ENCODE measurements around the gene PCDHB8.
"Not testable (repeated sequence)": the region's sequence is repeated elsewhere in the genome, so short reads cannot be mapped to it uniquely, and the experiment has no call there.

Gene PCDHB8

GRCh38 chr5:141199359-141200235 lies 22.0 kb downstream of the PCDHB8 start, which contains the start of gene PCDHB11:
Gene PCDHB11 (plus strand): TSS chr5:141199627. CDS start chr5:141199775, 148 bp downstream.
- H3K4me3 ChIP-seq (replicated peaks; ENCODE audit: low read depth, low read length): no peak within 1 kb of the TSS
- DNase-seq (ENCODE audit: low read depth): no peak
- TF ChIP-seq CTCF (IDR thresholded peaks at IDR 0.05; ENCODE audit: low read length, missing control alignments): no peak

- DNase-seq (ENCODE audit: low read depth); H3K4me3 ChIP-seq (replicated peaks; ENCODE audit: low read depth, low read length): not testable (repeated sequence)
Measured at GRCh38 chr5:141201126-141201525, 23.5 kb downstream of the PCDHB8 start.

- H3K4me3 ChIP-seq (replicated peaks; ENCODE audit: low read depth, low read length): not testable (repeated sequence)
Measured at GRCh38 chr5:141201646-141202045, 24.1 kb downstream of the PCDHB8 start.

GRCh38 chr5:141208478-141208877 lies 30.9 kb downstream of the PCDHB8 start, which contains the start of gene PCDHB12:
Gene PCDHB12 (plus strand): TSS chr5:141208719. CDS start chr5:141208908, 189 bp downstream.
- TF ChIP-seq CTCF (IDR thresholded peaks at IDR 0.05; ENCODE audit: low read length, missing control alignments): no peak
- DNase-seq (ENCODE audit: low read depth): peak; percentile 7

More at GRCh38 chr5:141201646-141202045, 24.1 kb downstream of the PCDHB8 start:
- DNase-seq (ENCODE audit: low read depth): not testable (repeated sequence)

GRCh38 chr5:141210281-141210680 lies 32.7 kb downstream of the PCDHB8 start:
- H3K4me3 ChIP-seq (replicated peaks; ENCODE audit: low read depth, low read length); DNase-seq (ENCODE audit: low read depth): not testable (repeated sequence)

More at GRCh38 chr5:141208478-141208877, 30.9 kb downstream of the PCDHB8 start, which contains the start of gene PCDHB12:
- H3K4me3 ChIP-seq (replicated peaks; ENCODE audit: low read depth, low read length): no peak within 1 kb of the TSS

- not testable (repeated sequence) for DNase-seq (ENCODE audit: low read depth); H3K4me3 ChIP-seq (replicated peaks; ENCODE audit: low read depth, low read length)
Measured at GRCh38 chr5:141210849-141211248, 33.3 kb downstream of the PCDHB8 start.

- peak within 1 kb of the TSS; percentile 7 for H3K4me3 ChIP-seq (replicated peaks; ENCODE audit: low read depth, low read length)
- peak; percentile 49 for DNase-seq (ENCODE audit: low read depth)
Measured at GRCh38 chr5:141213656-141214339, 36.2 kb downstream of the PCDHB8 start, which contains the start of gene PCDHB13. Gene PCDHB13 (plus strand): TSS chr5:141213919. CDS start chr5:141214124, 205 bp downstream.

GRCh38 chr5:141214583-141214982 lies 37.0 kb downstream of the PCDHB8 start:
- not testable (repeated sequence) for DNase-seq (ENCODE audit: low read depth); H3K4me3 ChIP-seq (replicated peaks; ENCODE audit: low read depth, low read length)

- not testable (repeated sequence) for H3K4me3 ChIP-seq (replicated peaks; ENCODE audit: low read depth, low read length); DNase-seq (ENCODE audit: low read depth)
Measured at GRCh38 chr5:141215504-141215903, 37.9 kb downstream of the PCDHB8 start.

GRCh38 chr5:141216035-141216434 lies 38.4 kb downstream of the PCDHB8 start:
- not testable (repeated sequence) for DNase-seq (ENCODE audit: low read depth); H3K4me3 ChIP-seq (replicated peaks; ENCODE audit: low read depth, low read length)

GRCh38 chr5:141223112-141223783 lies 45.7 kb downstream of the PCDHB8 start, which contains the start of gene PCDHB14:
Gene PCDHB14 (plus strand): TSS chr5:141223343. CDS start chr5:141223506, 163 bp downstream.
- TF ChIP-seq CTCF (IDR thresholded peaks at IDR 0.05; ENCODE audit: low read length, missing control alignments): peak; percentile 20
- H3K4me3 ChIP-seq (replicated peaks; ENCODE audit: low read depth, low read length): peak within 1 kb of the TSS; percentile 47

GRCh38 chr5:141224844-141225243 lies 47.3 kb downstream of the PCDHB8 start:
- H3K4me3 ChIP-seq (replicated peaks; ENCODE audit: low read depth, low read length); DNase-seq (ENCODE audit: low read depth): not testable (repeated sequence)

More at GRCh38 chr5:141223112-141223783, 45.7 kb downstream of the PCDHB8 start, which contains the start of gene PCDHB14:
- DNase-seq (ENCODE audit: low read depth): peak; percentile 60

- not testable (repeated sequence) for DNase-seq (ENCODE audit: low read depth)
Measured at GRCh38 chr5:141225421-141225820, 47.8 kb downstream of the PCDHB8 start.

More at GRCh38 chr5:141225421-141225820, 47.8 kb downstream of the PCDHB8 start:
- H3K4me3 ChIP-seq (replicated peaks; ENCODE audit: low read depth, low read length): not testable (repeated sequence)

Measured in fibroblast of pulmonary artery (primary cell).